Measurements from ENCODE around the gene PLCH1.

Gene PLCH1, protein sequence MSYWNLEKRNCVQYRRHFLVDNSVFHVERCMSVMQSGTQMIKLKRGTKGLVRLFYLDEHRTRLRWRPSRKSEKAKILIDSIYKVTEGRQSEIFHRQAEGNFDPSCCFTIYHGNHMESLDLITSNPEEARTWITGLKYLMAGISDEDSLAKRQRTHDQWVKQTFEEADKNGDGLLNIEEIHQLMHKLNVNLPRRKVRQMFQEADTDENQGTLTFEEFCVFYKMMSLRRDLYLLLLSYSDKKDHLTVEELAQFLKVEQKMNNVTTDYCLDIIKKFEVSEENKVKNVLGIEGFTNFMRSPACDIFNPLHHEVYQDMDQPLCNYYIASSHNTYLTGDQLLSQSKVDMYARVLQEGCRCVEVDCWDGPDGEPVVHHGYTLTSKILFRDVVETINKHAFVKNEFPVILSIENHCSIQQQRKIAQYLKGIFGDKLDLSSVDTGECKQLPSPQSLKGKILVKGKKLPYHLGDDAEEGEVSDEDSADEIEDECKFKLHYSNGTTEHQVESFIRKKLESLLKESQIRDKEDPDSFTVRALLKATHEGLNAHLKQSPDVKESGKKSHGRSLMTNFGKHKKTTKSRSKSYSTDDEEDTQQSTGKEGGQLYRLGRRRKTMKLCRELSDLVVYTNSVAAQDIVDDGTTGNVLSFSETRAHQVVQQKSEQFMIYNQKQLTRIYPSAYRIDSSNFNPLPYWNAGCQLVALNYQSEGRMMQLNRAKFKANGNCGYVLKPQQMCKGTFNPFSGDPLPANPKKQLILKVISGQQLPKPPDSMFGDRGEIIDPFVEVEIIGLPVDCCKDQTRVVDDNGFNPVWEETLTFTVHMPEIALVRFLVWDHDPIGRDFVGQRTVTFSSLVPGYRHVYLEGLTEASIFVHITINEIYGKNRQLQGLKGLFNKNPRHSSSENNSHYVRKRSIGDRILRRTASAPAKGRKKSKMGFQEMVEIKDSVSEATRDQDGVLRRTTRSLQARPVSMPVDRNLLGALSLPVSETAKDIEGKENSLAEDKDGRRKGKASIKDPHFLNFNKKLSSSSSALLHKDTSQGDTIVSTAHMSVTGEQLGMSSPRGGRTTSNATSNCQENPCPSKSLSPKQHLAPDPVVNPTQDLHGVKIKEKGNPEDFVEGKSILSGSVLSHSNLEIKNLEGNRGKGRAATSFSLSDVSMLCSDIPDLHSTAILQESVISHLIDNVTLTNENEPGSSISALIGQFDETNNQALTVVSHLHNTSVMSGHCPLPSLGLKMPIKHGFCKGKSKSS (N-terminal part only)

GRCh38 chr3:155744626-155745324 is at the start of gene PLCH1:
PLCH1 (minus strand) TSS chr3:155745071; CDS start chr3:155704224, 40,847 bp downstream.
- peak; percentile 56 for DNase-seq (ENCODE audit: low spot score)

- DNase-seq (ENCODE audit: low spot score) = no peak
Observed at GRCh38 chr3:155792532-155792931, 47.7 kb upstream of the PLCH1 start.

DNA sequence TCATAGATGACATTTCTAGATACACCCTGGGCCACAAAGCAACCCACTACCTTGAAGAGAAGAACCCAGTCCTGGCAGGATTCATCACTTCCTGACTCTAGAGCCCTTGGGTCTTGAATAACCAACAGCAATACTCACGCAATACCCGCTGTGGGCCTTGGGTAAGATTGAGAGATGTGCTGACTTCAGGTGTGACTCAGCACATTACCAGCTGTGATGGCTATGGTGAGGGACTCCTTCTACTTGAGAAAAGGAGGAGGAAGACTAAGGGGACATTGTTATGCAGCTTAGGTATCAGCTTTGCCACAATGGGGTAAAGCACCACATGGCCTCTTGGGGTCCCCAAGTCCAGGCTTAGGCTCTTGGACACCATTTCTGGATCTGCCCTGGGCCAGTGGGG is 46.3 kb upstream of the PLCH1 start:
- no peak for DNase-seq (ENCODE audit: low spot score)

- DNase-seq (ENCODE audit: low spot score) = no peak
Observed at GRCh38 chr3:155790272-155790925, 45.5 kb upstream of the PLCH1 start.

- DNase-seq (ENCODE audit: low spot score) = no peak
Observed at GRCh38 chr3:155785662-155786295, 40.9 kb upstream of the PLCH1 start.

GRCh38 chr3:155782390-155782953 is 37.6 kb upstream of the PLCH1 start:
- no peak for DNase-seq (ENCODE audit: low spot score)

DNA sequence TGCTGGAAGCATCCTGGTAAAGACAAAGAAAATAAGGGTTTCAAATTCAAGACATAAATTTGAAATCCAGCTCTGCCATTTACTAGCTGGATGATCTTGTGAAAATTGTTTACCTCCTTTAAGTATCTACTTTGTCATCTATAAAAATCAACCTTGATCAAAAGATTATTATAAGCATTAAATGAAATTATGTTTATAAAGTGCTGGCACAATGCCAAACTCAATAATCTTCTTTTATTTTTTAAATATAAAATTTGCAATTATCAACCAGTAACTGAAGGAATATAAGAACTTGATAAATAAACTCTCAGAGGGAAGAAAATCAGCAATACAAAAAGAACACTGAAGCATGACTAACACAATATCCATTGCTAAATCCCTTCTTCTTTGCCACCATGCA is 35.4 kb upstream of the PLCH1 start:
- no peak for DNase-seq (ENCODE audit: low spot score)

DNA sequence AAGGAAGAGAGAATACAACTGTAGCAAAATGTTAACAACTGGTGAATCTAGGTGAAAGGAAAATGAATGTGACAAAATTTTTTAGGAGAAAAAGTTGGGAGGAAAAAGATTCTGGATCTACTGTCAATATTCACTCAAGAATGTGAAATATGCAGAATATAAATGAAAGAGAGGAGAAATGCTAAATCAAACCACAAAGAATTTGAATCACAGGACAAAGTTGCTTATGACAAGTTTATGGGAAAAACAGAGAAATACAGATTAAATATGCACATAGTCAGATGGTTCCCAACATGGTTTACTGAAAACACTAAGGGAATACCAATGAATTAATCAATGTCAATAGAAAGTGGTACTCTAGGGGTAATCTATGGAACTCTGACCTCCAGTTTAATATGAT is 33.6 kb upstream of the PLCH1 start:
- peak; percentile 13 for DNase-seq (ENCODE audit: low spot score)

DNA sequence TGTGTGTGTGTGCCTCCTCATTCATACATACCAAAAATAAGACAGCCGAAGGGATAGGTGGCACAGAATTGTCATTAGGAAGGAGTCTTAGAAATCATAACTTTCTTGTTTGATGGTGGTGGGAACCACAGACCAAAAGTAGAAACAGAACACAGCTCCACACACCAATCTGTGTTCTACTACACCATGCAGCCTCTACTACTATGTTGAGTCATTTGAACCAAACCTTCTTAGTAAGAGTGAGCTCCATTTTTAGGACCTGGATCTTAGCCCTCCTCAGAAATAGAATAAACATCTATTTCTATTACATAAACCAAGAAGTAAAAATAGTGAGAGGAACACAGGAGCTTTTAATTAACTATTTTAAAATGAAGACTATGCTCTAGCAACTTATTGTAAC is 27.9 kb upstream of the PLCH1 start:
- no peak for DNase-seq (ENCODE audit: low spot score)

GRCh38 chr3:155771126-155771525 is 26.3 kb upstream of the PLCH1 start:
- DNase-seq (ENCODE audit: low spot score) = no peak

GRCh38 chr3:155766206-155766605 is 21.3 kb upstream of the PLCH1 start:
- DNase-seq (ENCODE audit: low spot score) = no peak

DNA sequence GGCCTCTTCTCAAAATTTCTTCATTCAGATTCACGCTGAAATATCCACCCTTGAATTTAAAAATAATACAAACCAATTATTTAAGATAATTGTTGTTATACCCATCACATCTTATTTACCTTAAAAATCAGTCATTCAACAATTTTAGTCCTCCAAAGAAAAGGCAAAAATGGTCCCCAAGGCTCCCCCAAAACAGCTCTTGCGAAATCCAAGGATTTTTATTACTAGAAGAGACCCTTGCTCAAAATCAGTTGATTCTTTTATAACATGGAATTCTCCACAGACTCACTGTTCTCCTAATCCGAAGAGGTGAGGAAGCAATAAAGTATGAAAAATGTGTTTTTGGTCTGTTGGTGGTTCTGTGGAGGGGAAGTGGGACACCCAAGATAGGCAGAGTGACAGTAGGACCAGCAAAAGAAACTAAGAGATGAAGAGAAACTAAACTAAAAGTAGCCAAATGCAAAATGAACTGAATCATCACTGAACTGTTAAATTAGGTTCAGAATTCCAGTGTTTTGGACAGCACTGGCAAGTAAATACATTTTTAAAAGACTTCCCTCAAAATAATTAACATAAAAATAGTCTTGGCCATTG is 19.1 kb upstream of the PLCH1 start:
- no peak for DNase-seq (ENCODE audit: low spot score)

- DNase-seq (ENCODE audit: low spot score) = no peak
Observed at GRCh38 chr3:155760653-155761052, 15.8 kb upstream of the PLCH1 start.

GRCh38 chr3:155757577-155757976 is 12.7 kb upstream of the PLCH1 start:
- DNase-seq (ENCODE audit: low spot score) = no peak

DNA sequence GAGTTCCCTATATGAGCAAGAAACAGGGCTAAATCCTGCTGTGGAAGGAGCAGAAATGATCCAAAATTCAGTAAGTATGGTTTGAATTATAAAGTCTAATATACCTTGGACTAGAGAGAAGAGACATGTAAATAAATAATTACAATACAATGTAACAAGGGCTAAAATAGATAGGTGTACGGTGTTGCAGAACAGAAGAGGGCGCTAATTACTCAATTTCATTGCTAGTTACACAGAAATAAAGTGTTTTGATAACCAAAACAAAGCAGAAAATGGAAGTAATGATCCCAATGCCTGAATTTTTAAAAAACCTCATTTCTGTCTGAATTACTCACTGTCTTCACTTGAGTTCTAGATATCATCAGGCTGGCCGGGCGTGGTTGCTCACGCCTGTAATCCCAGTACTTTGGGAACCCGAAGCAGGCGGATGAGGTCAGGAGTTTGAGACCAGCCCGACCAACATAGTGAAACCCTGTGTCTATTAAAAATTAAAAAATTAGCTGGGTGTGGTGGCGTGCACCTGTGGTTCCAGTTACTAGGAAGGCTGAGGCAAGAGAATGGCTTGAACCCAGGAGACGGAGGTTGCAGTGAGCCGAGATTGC is 8.3 kb upstream of the PLCH1 start:
- peak; percentile 58 for DNase-seq (ENCODE audit: low spot score)

DNA sequence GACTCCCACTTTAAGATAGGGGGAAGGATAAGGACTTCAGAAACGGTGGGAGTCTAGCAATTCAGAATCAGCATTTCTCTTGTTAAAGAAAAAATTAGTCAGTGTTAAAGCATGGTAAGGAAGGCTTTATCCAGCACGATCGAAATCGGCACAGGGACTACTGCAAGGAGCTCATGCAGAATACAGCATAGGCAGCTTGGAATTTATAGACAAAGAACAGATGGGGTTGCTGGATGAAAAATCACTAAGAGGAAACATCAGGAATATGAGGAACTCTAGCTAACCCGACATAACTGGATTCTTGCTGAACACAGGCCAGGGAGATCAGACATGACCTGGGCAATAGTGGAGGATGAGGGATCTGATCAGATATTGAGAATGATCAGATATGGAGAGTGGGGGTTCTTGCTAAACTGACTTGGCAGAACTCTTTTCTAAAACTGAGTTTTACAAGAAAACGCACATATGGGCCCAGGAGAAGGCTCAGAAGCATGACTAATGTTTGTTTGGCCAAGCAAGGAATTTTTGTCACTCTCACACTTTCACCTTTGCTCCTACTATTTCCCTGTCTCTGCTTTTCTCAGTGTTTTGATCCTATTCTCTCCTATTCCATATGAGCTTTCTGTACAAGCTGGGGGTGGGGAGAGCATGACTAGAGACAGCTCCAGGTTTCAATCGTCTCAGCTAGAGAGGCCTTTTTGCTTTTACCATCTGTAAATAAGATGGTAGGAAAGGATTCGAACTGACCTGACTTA is 3.9 kb upstream of the PLCH1 start:
- no peak for DNase-seq (ENCODE audit: low spot score)

DNA sequence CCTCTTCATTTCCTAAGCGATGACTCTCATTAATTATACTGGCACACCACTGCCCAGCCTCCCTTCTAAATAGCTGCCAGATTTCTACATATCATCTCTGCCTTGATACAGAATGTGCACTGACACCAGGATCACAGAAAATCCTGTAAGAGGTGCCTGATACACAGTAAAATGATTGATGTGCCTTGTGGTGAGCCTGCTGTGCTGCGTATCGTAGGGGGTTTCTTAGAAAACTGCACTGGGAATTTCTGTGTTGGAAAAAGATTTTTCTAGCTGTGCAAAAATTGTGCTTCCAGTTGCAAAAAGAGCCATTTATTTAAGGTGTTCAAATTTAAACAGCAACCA is 3.0 kb upstream of the PLCH1 start:
- DNase-seq (ENCODE audit: low spot score) = no peak

DNA sequence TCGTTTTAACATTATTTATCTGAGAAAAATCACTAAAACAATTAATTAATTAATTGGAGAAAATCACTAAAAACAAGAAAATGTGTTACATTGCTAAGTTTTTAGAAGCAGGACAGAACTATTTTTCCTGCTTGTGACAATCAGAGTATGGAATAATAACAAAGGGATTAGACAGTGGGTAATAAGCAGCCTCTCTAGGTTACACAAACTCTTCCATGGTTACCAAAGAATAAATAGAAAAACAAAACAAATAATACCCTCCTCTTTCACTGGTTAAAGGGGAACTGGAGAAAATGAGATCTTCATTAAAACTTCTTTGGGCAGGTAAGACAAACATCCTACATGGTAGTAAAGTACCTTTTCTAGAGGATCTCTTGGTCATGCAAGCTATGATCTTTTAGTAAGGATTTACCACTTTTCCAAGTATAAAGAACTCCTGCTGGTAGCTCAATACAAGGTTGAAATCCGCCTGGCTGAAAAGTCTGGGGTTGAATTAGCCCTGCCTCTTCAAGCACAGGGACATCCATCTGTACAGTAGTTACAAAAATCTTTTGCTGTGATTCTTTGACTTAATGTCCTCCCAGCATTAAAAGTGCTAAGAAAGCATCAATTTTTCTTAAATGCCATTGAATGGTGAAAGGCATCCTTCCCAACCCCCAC is 2.5 kb upstream of the PLCH1 start:
- no peak for DNase-seq (ENCODE audit: low spot score)
